GM19438 (cell line): ENCODE results near the gene PRSS56.
"Not testable (repeated sequence)": the region's sequence is repeated elsewhere in the genome, so short reads cannot be mapped to it uniquely, and the experiment has no call there.

Source experiments
- ATAC-seq: cut with Tn5 transposase; IDR thresholded peaks from one replicate; pipeline ENCODE4 v1.9.1; 2021; ENCODE audit warnings: low read depth; ENCODE audit not compliant: unreplicated experiment

The PRSS56 gene

GRCh38 chr2:232523682-232524597 lies 3.8 kb downstream of the PRSS56 start:
- no peak for ATAC-seq

DNA sequence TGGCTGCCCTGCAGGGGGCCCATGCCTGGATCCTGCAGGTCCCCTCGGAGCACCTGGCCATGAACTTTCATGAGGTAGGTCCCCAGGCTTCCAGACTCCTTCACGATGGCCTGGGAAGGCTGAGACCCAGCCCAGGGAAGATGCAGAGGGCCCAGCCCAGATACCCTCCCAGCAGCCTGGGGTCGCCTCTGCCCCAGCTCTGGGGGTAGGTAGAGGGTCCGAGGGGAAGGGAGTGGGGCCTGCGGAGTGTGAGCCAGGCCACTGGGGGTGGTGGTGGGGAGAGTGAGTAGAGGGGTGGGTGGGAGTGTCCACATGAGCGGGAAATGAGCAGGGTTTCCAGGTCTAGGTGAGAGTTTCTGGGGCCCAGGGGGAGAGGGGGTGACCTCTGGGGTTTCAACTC lies 4.6 kb downstream of the PRSS56 start:
- no peak for ATAC-seq

- no peak for ATAC-seq
Observed at GRCh38 chr2:232525199-232525598, 5.0 kb downstream of the PRSS56 start.

DNA sequence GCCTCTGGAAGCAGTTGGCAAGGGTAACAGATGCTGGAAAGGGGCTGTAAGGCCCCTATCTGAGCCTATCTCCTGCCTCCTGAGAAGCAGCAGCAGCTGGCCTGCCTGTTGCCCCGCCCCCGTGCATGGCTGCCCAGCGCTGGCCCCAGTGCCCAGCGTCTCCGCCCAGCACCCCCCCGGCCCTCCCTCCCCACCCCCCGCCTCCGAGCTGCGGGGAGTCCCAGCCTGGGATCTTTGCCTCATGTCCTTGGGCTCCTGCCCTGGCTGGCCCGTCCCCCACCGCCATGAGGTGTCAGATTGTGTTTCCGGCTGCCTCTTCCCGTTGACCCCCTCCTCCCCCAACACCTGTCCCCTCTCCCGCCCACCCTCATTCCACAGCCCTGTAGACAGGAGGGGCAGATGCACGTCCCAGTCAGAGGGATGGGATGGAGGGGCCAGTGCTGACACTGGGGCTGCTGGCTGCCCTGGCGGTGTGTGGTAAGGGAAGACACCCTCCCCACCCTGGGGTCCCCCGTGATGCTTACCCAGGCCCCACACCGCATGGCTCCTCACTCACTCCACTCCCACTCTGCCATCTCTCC lies 5.7 kb downstream of the PRSS56 start, which contains the start of gene CHRND:
Gene CHRND (plus strand): TSS at position 370 of the 581 bp plus-strand sequence. CDS start 56 bp downstream, at position 426.
- no peak for ATAC-seq

DNA sequence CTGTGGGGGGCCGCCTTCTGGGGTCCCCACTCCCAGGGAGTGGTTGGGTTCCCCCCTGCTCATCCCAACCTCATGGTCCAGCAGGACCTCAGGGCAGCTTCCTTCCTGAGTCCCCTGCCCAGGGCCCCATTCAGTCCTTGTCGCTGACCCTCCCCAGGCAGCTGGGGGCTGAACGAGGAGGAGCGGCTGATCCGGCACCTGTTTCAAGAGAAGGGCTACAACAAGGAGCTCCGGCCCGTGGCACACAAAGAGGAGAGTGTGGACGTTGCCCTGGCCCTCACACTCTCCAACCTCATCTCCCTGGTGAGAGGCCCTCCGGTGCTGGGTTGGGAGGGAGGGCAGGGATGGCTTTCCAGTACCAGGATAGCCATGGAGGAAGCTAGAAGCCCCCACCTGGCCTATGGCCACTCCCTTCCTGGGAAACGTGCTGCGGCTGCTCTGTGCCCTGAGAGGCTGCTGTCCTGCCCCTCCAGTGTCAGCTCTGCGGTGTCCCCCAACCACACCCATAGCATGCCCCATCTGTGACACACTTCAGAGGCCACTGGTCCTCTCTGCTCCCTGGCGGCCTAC lies 6.3 kb downstream of the PRSS56 start:
- no peak for ATAC-seq

GRCh38 chr2:232527905-232528470 lies 7.8 kb downstream of the PRSS56 start:
- ATAC-seq: no peak

DNA sequence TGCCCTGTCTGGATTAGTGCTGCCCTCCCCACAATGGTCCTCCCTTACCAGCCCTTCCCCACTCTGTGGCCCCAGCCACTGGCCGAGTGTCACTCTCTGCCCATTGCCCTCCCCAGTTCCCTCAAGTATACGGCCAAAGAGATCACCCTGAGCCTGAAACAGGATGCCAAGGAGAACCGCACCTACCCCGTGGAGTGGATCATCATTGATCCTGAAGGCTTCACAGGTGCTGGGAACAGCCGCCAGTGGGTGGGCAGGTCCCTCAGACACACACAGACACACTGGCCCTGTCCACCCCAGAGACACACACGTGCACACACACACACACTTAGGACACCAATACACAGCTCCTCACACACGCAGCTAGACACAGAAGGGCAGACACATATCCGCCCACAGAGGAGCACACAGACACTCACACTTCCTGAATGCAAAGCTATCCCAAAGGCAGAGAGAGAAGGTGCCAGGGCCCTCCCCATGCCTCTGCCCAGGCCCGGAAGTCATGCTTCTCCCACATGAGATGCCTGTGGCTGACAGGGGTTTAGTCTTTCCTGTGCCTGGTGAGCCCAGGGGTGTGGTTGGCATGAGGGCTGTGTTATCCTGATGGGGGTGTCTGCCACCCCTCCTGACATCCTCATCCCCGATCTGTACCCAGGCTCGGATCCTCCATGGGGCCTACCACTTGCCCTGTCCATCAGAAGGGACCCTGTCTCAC lies 8.7 kb downstream of the PRSS56 start:
- no peak for ATAC-seq

DNA sequence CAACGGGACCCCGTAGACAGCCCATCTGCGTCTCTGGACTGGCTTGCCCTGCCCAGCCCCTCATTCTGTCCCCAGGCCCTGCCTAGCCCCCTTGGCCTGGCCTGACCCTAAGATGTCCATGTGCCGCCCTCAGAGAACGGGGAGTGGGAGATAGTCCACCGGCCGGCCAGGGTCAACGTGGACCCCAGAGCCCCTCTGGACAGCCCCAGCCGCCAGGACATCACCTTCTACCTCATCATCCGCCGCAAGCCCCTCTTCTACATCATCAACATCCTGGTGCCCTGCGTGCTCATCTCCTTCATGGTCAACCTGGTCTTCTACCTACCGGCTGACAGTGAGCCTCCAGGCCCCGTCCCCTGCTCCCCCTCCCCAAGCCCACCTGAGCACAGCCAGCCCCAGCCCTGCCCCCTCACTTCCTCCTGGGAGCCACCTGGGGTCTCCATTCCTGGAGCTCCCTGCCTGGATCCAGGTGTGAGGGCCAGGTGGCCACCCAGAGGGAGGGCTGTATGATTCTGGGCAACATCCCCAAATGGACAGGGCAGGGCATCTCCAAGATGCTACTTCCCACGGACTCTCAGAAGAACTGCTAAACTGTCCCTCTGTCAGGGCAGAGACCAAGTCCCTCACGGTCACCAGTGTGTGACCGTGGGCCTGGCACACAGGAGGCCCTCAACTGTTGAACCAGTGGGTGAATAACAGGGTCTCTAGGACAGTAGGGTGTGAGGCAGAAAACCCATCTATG lies 9.8 kb downstream of the PRSS56 start:
- no peak for ATAC-seq

GRCh38 chr2:232530626-232531260 lies 10.6 kb downstream of the PRSS56 start:
- ATAC-seq: no peak

GRCh38 chr2:232532419-232532818 lies 12.2 kb downstream of the PRSS56 start:
- no peak for ATAC-seq

- not testable (repeated sequence) for ATAC-seq
Observed at GRCh38 chr2:232532821-232533220, 12.6 kb downstream of the PRSS56 start.

DNA sequence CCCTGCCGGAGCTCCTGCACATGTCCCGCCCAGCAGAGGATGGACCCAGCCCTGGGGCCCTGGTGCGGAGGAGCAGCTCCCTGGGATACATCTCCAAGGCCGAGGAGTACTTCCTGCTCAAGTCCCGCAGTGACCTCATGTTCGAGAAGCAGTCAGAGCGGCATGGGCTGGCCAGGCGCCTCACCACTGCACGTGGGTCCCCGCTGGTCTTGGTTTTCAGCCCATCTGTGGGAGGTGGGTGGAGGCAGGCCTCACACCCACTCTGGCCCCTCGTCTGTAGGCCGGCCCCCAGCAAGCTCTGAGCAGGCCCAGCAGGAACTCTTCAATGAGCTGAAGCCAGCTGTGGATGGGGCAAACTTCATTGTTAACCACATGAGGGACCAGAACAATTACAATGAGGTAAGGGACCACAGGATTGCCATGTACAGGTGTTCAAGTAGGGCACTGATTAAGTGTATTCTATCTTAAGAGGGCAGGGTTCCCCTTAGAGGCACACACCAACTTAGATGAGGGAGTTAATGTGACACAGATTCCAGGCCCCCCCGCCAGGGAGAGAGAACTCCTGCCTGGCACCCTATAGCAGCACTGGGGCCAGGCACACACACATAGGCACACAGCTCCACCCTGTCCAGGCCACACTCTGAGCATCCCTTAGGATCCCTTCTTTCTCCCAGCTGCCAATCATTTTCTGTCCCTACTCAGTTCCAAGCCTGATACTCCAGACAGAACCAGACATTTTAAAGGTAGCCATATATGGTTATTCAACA lies 13.9 kb downstream of the PRSS56 start:
- no peak for ATAC-seq

- no peak for ATAC-seq
Observed at GRCh38 chr2:232534940-232535651, 14.9 kb downstream of the PRSS56 start.

DNA sequence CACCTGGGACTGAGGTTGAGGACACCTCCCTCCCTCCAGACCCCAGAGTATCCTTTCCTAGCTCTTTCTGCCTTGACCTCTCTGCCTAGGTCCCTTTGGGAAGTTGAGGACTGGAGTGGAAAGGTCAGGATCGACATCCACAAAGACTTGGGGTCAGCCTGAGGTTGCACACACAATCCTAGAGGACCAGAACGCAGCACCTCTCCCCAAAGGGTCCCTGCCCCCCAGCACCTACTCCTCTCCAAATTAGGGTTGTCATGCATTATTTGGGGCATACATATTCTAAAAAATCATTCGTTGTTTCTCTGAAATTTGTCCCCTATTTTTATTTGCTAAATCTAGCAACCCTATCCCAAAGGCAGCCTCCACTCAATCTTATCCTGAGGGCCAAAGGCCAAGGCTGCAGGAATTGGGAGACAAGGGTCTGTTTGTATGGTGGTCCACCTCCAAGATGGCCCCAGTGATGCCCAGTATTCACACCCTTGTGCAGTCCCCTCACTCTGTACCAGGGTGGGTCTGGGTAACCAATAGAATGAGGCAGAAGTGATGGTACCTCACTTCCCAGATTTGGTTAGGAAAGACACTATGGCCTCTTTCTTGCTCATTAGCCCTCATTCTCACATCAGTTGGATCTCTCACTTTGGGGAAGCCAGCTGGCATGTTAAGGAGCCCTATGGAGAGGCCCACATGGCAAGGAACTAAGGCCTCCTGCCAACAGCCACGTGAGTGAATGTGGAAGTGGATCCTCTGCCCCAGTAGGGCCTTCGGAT lies 15.8 kb downstream of the PRSS56 start:
- no peak for ATAC-seq

- no peak for ATAC-seq
Observed at GRCh38 chr2:232537079-232537478, 16.9 kb downstream of the PRSS56 start.

DNA sequence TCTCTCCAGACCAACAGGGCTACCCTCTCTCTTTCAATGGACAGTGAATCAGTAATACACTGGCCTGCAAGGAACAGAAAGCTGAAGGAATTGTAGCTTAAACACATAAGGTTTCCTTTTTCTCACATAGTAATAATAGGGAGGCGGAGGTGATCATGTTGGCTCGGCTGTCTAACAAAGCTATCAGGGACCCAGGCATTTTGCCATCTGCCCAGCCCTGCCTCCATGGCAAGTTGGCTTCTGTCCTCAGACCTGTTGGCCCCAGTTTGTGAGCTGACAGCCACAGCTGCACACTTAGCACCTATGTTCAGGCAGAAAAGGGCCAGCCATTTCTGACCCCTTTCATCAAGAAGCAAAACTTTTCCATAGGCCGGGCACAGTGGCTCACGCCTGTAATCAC lies 17.3 kb downstream of the PRSS56 start:
- ATAC-seq: no peak

- no peak for ATAC-seq
Observed at GRCh38 chr2:232538671-232539070, 18.5 kb downstream of the PRSS56 start.
